Measurements from ENCODE around the gene TNFAIP2.

- TF ChIP-seq POLR2A (IDR thresholded peaks at IDR 0.05) (no peak), CTCF (IDR thresholded peaks at IDR 0.05) (no peak), EP300 (IDR thresholded peaks at IDR 0.05) (no peak)
Observed at GRCh38 chr14:103130965-103131364, 7.7 kb downstream of the TNFAIP2 start.

All from ovary (tissue), 3 donors.